HCT116 (cell line): ENCODE measurements around the gene PRAF2. TPM values are rescaled to one million over a fixed set of nuclear protein-coding genes. Genes with fewer than 3 reads are reported as not detected.

Source experiments
- ATAC-seq: fragments of 200-7000 bp; cut with Tn5 transposase; 2 replicates; pipeline ENCODE4 v1.9.1; 2020; ENCODE audit warnings: mild to moderate bottlenecking, moderate library complexity
- BruUV-seq: library from RNA; stranded (reverse); fragments of 400-500 nt; replicated peaks from 2 replicates; lab custom pipeline; 2021; lab: Mats Ljungman, UMichigan
- CTCF ChIA-PET: fragments of 300-600 bp; sonication (Branson Sonifier 250); formaldehyde crosslinking; loops from one replicate; lab custom pipeline; 2021; ENCODE audit warnings: antibody characterized with exemption; lab: Charles Lee
- POLR2A ChIA-PET: fragments of 300-600, 350-600 bp; sonication (Branson Sonifier 250); formaldehyde crosslinking; loops from one replicate; lab custom pipeline; 2021; ENCODE audit warnings: antibody characterized with exemption; lab: Charles Lee
- RAD21 ChIA-PET, 2 experiments: fragments of 300-600 bp; sonication (Branson Sonifier 250); formaldehyde crosslinking; loops; one replicate each; lab custom pipeline; 2023; ENCODE audit warnings: low total read pairs in 2 of 2; ENCODE audit not compliant: uncharacterized antibody in 2 of 2, unreplicated experiment in 2 of 2, low non-redundant PET in 1 of 2; lab: Charles Lee
- DNase-seq: peaks from one replicate; pipeline ENCODE4 v3.0.0-alpha.2; 2010; ENCODE audit warnings: low read depth, low spot score
- H2AFZ ChIP-seq: fragments of 200-600 bp; shearing (Covaris generic), sonication (generic); 2 replicates; pipeline ENCODE4 v1.6.1; 2017; ENCODE audit warnings: low read depth, mixed run types, mixed read lengths, antibody characterized with exemption, low read length; ENCODE audit not compliant: poor library complexity, severe bottlenecking
- H3K27ac ChIP-seq: 2 replicates; pipeline ENCODE4 v1.5.1; 2012; ENCODE audit warnings: low read depth, low read length
- H3K27me3 ChIP-seq: fragments of 200-600 bp; sonication (generic); 2 replicates; pipeline ENCODE4 v1.6.1; 2016; ENCODE audit warnings: mixed run types, low read length, mixed read lengths; ENCODE audit not compliant: insufficient read depth
- H3K36me3 ChIP-seq, 2 experiments: fragments of 200-500 bp in 1 of 2; fragments of 200-600 bp in 1 of 2; sonication (Bioruptor generic) in 1 of 2; sonication (generic) in 1 of 2; 2 replicates each; pipeline versions ENCODE4 v1.5.1 to v1.6.1; 2014 to 2016; ENCODE audit warnings: low read length in 2 of 2, inconsistent platforms in 1 of 2, mixed read lengths in 1 of 2, mixed run types in 1 of 2; ENCODE audit not compliant: insufficient read depth in 2 of 2, control insufficient read depth in 1 of 2
- H3K4me1 ChIP-seq, 2 experiments: fragments of 200-600 bp in 1 of 2; sonication (generic) in 1 of 2; 2 replicates each; pipeline versions ENCODE4 v1.5.1 to v1.6.1; 2012 to 2017; ENCODE audit warnings: low read length in 2 of 2, inconsistent platforms in 1 of 2, mild to moderate bottlenecking in 1 of 2, mixed read lengths in 1 of 2, mixed run types in 1 of 2, moderate library complexity in 1 of 2; ENCODE audit not compliant: insufficient read depth in 2 of 2, control insufficient read depth in 1 of 2
- H3K4me2 ChIP-seq: fragments of 200-600 bp; sonication (generic); 2 replicates; pipeline ENCODE4 v1.6.1; 2017; ENCODE audit warnings: mixed run types, low read length, mixed read lengths
- H3K4me3 ChIP-seq, 2 experiments: fragments of 200-600 bp in 1 of 2; sonication (generic) in 1 of 2; replicated peaks in 1 of 2; 2 replicates each; pipeline ENCODE4 v1.5.1; 2011 to 2016; ENCODE audit warnings: low read length in 2 of 2, control low read depth in 1 of 2, low read depth in 1 of 2, mild to moderate bottlenecking in 1 of 2, mixed read lengths in 1 of 2, mixed run types in 1 of 2
- H3K79me2 ChIP-seq: fragments of 200-600 bp; sonication (generic); 2 replicates; pipeline ENCODE4 v1.6.1; 2017; ENCODE audit warnings: mild to moderate bottlenecking, mixed run types, low read length, moderate library complexity, mixed read lengths; ENCODE audit not compliant: insufficient read depth
- H3K9ac ChIP-seq: fragments of 200-600 bp; sonication (generic); 2 replicates; pipeline ENCODE4 v1.6.1; 2016; ENCODE audit warnings: low read length, mixed read lengths
- H3K9me2 ChIP-seq: fragments of 200-600 bp; sonication (generic), shearing (Covaris generic); 2 replicates; pipeline ENCODE4 v1.6.1; 2017; ENCODE audit warnings: mixed run types, mild to moderate bottlenecking, moderate library complexity; ENCODE audit not compliant: insufficient read depth
- H3K9me3 ChIP-seq, 2 experiments: fragments of 200-500 bp in 1 of 2; fragments of 200-600 bp in 1 of 2; sonication (Bioruptor generic) in 1 of 2; sonication (generic) in 1 of 2; 2 replicates each; pipeline ENCODE4 v1.6.1; 2014 to 2017; ENCODE audit warnings: low read length in 2 of 2, mixed read lengths in 2 of 2, inconsistent platforms in 1 of 2, low read depth in 1 of 2, mild to moderate bottlenecking in 1 of 2, mixed run types in 1 of 2, moderate library complexity in 1 of 2; ENCODE audit not compliant: control insufficient read depth in 1 of 2, insufficient read depth in 1 of 2
- H4K20me1 ChIP-seq: fragments of 200-600 bp; sonication (generic), shearing (Covaris generic); 2 replicates; pipeline ENCODE4 v1.6.1; 2017; ENCODE audit warnings: mixed run types, mild to moderate bottlenecking, moderate library complexity; ENCODE audit not compliant: insufficient read depth
- CBX3 ChIP-seq: IDR thresholded peaks from 2 replicates; pipeline ENCODE4 v1.6.1; 2012; ENCODE audit warnings: low read depth
- CEBPB ChIP-seq: IDR thresholded peaks from 2 replicates; pipeline ENCODE4 v1.6.1; 2012; ENCODE audit warnings: low read depth
- ELF1 ChIP-seq: IDR thresholded peaks from 2 replicates; pipeline ENCODE4 v1.6.1; 2012; ENCODE audit warnings: low read depth, borderline replicate concordance
- EZH2phosphoT487 ChIP-seq: fragments of 200-600 bp; IDR thresholded peaks from 2 replicates; pipeline ENCODE4 v1.6.1; 2018; ENCODE audit warnings: antibody characterized with exemption, borderline replicate concordance
- JUND ChIP-seq: IDR thresholded peaks from 2 replicates; pipeline ENCODE4 v1.6.1; 2012
- POLR2A ChIP-seq: IDR thresholded peaks from 2 replicates; pipeline ENCODE4 v1.7.0; 2011; ENCODE audit warnings: borderline replicate concordance; ENCODE audit not compliant: insufficient read depth, insufficient read length; ENCODE audit errors: extremely low read depth
- POLR2AphosphoS5 ChIP-seq: IDR thresholded peaks from 2 replicates; pipeline ENCODE4 v1.6.1; 2011; ENCODE audit warnings: mild to moderate bottlenecking, low read depth, low read length, moderate library complexity
- RAD21 ChIP-seq: IDR thresholded peaks from 2 replicates; pipeline ENCODE4 v1.6.1; 2012; ENCODE audit warnings: low read depth, mild to moderate bottlenecking
- SIN3A ChIP-seq: IDR thresholded peaks from 2 replicates; pipeline ENCODE4 v1.6.1; 2012; ENCODE audit warnings: low read depth
- SRF ChIP-seq: IDR thresholded peaks from 2 replicates; pipeline ENCODE4 v1.6.1; 2012; ENCODE audit warnings: low read depth
- TCF7L2 ChIP-seq: IDR thresholded peaks from 2 replicates; pipeline ENCODE4 v1.7.0; 2011; ENCODE audit warnings: borderline replicate concordance, inconsistent platforms; ENCODE audit not compliant: insufficient read depth, insufficient read length; ENCODE audit errors: extremely low read depth
- YY1 ChIP-seq: IDR thresholded peaks from 2 replicates; pipeline ENCODE4 v1.6.1; 2011; ENCODE audit warnings: low read length, low read depth, moderate library complexity, mild to moderate bottlenecking; ENCODE audit not compliant: insufficient replicate concordance; ENCODE audit errors: extremely low read depth
- ZFX ChIP-seq: fragments of 450-650 bp; IDR thresholded peaks from 2 replicates; pipeline ENCODE4 v1.6.1; 2017
- ZNF274 ChIP-seq: fragments of 200-500 bp; sonication (Bioruptor generic); IDR thresholded peaks from 2 replicates; pipeline ENCODE4 v1.6.1; 2014; ENCODE audit warnings: mild to moderate bottlenecking, low read depth, low read length, inconsistent platforms
- intact Hi-C: fragments of 100-400 bp; cut with micrococcal nuclease; formaldehyde crosslinking; loops from 2 replicates; pipeline ENCODE4 v1.10.0; 2022
- total RNA-seq: library from RNA; stranded (reverse); gene quantifications from one replicate; pipeline ENCODE4 v1.2.1, GENCODE V29; 2021; ENCODE audit not compliant: unreplicated experiment
- TF ChIP-seq, protein P1 (sequence below): IDR thresholded peaks from 2 replicates; pipeline ENCODE4 v1.6.1; 2011; ENCODE audit warnings: mild to moderate bottlenecking, low read length, moderate library complexity; ENCODE audit not compliant: insufficient replicate concordance; ENCODE audit errors: extremely low read depth
- TF ChIP-seq, protein P2 (sequence below): IDR thresholded peaks from 2 replicates; pipeline ENCODE4 v1.6.1; 2012
- TF ChIP-seq, protein P3 (sequence below): IDR thresholded peaks from 2 replicates; pipeline ENCODE4 v1.6.1; 2012

The PRAF2 gene
- total RNA-seq, 1 experiment from 2014 or later: 18.8 TPM

DNA sequence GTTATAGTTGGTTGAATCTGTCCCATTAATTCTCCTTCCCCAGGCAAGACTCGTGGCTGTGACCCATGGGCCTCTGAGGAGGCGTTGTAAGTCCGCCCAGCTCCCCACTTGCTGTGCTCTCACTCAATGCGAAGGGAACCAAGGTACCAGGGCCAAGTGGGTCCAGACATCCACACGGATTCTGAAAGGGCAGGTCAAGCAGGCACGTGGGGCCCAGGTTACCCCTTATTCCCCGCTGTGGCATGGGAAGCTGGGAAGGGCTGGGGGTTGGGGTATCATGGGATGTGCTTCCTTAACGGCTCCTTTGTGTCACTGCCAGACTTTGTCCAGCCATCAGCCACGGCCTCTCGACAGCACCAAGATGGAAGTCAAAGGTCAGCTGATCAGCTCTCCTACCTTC is 11.9 kb downstream of the PRAF2 start:
- DNase-seq: no peak
- H3K9me2 ChIP-seq: no peaks in the 10 kb centered on the region
- no peak overlapping the region for H3K27ac ChIP-seq
- no peaks in the 10 kb centered on the region for H3K36me3 ChIP-seq
- H3K4me2 ChIP-seq: no peak overlapping the region
- no peak overlapping the region for H2AFZ ChIP-seq
- no peaks in the 10 kb centered on the region for H4K20me1 ChIP-seq
- no TSS peak for BruUV-seq
- RAD21 ChIA-PET: no interaction called here
- H3K9me3 ChIP-seq: no peaks in the 10 kb centered on the region
- no peak for TF ChIP-seq ZFX
- TF ChIP-seq TCF7L2: no peak
- TF ChIP-seq, protein P1, sequence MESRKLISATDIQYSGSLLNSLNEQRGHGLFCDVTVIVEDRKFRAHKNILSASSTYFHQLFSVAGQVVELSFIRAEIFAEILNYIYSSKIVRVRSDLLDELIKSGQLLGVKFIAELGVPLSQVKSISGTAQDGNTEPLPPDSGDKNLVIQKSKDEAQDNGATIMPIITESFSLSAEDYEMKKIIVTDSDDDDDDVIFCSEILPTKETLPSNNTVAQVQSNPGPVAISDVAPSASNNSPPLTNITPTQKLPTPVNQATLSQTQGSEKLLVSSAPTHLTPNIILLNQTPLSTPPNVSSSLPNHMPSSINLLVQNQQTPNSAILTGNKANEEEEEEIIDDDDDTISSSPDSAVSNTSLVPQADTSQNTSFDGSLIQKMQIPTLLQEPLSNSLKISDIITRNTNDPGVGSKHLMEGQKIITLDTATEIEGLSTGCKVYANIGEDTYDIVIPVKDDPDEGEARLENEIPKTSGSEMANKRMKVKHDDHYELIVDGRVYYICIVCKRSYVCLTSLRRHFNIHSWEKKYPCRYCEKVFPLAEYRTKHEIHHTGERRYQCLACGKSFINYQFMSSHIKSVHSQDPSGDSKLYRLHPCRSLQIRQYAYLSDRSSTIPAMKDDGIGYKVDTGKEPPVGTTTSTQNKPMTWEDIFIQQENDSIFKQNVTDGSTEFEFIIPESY: no peak
- TF ChIP-seq CBX3: no peak
- TF ChIP-seq RAD21: no peak
- TF ChIP-seq JUND: no peak
- no peak for TF ChIP-seq POLR2A
- TF ChIP-seq, protein P2, sequence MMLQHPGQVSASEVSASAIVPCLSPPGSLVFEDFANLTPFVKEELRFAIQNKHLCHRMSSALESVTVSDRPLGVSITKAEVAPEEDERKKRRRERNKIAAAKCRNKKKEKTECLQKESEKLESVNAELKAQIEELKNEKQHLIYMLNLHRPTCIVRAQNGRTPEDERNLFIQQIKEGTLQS: no peak
- TF ChIP-seq EZH2phosphoT487: no peak
- no peak for TF ChIP-seq SIN3A
- no peak for TF ChIP-seq ZNF274
- TF ChIP-seq ELF1: no peak
- TF ChIP-seq POLR2AphosphoS5: no peak
- TF ChIP-seq YY1: no peak
- TF ChIP-seq CEBPB: no peak
- TF ChIP-seq, protein P3, sequence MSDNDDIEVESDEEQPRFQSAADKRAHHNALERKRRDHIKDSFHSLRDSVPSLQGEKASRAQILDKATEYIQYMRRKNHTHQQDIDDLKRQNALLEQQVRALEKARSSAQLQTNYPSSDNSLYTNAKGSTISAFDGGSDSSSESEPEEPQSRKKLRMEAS: no peak
- no peak for TF ChIP-seq SRF
- TF ChIP-seq, all 23 proteins: peak for 0
- ATAC-seq: no peak
- Histone ChIP-seq H3K79me2 (no peaks in the 10 kb centered on the region), H3K27me3 (no peaks in the 10 kb centered on the region), H3K4me1 (peaks cover 2 to 12% of the 10 kb centered on the region in 2 experiments; a peak in 3 of 4 replicates), H3K9ac (no peak overlapping the region), H3K4me3 (no peak overlapping the region)
- ChIA-PET POLR2A (no interaction called here), CTCF (no interaction called here)
- intact Hi-C loops: no loop called here
